Eye (tissue), 1 donor: ENCODE measurements around the gene EMID1.

Experiments
- DNase-seq: peaks from one replicate; pipeline ENCODE4 v3.0.0-alpha.2; 2015

Gene EMID1

DNA sequence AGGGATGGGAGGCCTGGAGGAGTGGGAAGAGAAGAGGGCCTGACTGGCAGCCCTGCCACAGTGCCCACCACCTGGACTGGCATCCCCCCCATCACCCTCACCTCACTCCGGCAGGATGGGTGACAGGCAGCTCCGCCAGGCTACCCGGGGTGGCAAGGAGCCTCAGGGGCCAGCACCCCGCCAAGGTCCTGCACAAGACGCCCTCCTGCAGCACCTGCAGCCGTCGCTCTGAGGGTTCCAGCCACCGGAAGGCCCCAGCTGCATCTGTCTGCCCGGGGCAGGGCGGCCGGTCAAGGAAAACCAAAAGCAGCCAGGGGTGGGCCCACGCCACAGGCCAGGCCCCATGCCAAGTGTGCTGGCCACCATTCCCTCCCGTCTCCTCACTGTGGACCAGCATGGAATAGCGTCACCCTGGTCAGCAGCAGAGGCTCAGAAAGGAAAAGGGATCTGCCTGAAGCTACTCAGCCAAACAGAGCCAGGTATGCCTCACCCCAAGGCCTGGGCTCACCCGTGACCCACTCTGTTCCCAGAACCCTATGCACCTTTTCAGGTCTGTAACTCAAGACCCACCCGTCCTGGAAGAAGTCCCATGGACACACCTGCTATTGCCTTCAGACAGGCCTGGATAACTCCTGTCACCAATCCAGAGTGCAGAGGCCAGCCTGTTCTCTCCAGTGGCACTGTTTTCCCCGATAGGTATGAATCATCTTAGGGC, 55.1 kb downstream of the EMID1 start:
- DNase-seq = no peak

GRCh38 chr22:29263791-29264276, 58.1 kb downstream of the EMID1 start:
- no peak for DNase-seq

DNA sequence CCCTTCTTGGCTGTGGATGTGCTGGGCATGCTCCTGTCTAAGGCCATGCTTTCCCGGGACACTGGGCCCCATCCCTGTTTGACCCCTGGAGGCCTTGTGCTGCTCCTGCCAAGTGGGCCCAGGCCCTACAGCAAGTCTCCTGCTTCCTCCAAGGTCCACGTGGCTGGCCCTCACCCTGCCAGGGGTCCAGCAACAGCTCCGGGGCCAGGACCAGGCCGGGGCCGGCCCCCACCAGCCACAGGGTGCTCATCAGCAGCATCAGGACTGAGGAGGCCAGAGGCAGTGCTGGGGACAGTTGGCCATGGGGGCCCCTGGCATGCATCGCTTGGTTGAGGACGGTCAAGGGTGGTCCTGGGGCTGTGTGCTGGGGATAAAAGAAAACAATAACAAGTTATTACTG, 59.6 kb downstream of the EMID1 start:
- DNase-seq = no peak

DNA sequence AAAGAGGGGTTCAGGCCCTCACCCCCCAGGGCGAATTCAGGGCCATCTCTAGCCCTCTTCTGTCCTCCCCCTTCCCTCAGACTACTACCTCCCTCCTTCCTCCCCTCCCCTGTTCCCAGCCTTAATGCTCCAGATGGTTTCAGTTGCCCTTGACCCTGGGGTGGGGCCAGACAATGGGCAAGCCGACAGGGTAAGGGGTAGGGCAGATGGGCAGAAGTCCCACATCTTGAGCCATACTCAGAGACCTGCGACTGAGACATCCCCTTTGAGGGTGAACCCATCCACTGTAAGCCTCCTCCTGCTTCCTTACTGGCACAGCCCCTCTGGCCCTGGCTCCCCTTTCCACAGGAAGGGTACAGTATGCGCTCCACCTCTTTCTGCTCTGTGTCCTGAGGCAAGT, 60.2 kb downstream of the EMID1 start:
- DNase-seq = peak; percentile 20

- DNase-seq = peak; percentile 17
Observed at GRCh38 chr22:29266564-29267461, 61.1 kb downstream of the EMID1 start.

DNA sequence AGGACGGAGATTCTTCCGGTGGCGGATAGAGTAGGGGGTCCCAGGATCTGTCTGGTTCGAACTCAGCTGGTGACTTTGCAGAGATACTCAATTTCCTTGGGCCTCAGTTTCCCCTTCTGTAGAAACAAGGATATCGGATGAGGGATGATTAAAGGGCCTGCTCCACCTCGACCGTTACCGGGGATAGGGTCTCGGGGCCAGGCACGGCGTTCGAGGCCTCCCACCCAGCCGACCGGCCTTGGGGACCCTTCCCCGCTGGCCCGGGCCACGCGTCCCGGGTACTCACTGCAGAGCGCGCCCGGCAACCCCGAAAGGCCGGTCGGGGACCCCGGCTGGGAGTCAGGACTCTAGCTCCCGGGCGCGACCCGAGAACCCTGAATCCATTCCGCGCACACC, 61.8 kb downstream of the EMID1 start:
- no peak for DNase-seq

GRCh38 chr22:29267858-29268510, 62.3 kb downstream of the EMID1 start, which contains the start of the genes EWSR1 and RHBDD3:
Gene EWSR1 (plus strand): TSS chr22:29268268. CDS start chr22:29268337, 69 bp downstream.
Gene RHBDD3 (minus strand): TSS chr22:29267981. CDS start chr22:29265626, 2,355 bp downstream.
- DNase-seq = peak; percentile 99

GRCh38 chr22:29268511-29269229, 63.0 kb downstream of the EMID1 start:
- no peak for DNase-seq

DNA sequence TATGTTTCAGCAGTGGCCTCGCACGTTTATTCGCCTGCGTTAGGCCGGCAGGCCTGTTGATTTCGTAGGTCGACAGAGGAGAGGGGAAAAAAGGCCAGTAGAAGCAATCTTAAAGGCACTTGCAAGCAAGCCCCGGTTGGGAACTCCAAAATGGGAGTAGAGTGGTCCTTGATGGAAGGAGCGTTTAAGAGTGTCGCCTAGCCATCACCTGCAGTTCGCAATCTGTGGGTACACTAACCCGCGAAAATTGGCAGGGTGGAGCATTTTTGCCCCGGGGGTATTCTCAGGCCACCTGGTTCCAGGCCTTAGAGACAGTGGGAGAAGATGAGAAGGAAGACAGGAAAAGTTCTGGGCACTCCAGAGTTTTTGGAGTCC, 63.5 kb downstream of the EMID1 start:
- no peak for DNase-seq

DNA sequence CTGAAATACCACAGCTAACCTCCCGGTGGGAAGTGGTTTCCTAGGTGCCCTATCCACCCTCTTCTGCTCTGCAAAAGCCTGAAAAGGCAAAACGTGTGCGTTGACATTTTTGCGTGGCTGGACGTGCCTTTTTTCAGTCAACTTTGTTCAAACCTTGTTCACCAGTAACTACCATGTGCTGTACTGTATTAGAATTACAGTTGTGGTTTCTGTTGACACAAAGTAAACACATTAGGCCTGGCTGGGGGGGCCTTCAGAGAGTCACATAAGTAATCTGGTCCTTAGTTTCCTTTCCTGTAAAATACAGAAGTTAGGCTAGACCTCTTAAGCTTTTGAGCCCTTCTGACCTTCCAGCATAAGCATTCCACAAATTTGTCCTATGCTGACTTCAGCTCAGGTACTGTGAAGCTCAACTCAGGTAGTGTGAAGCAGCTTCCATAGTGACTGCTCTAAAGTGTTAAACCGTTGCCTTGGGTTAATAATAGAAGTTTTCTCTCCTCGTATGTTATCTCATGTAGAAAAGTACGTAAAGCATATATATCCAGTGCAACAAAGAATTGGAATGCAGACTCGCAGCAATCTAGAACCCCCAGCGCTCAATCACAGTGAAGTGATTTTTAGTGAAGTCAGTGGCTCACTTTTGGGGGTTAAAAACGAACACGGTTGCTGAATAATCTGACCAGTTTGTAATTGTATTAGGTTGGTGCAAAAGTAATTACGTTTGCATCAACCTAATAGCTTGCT, 64.2 kb downstream of the EMID1 start:
- DNase-seq = no peak

DNA sequence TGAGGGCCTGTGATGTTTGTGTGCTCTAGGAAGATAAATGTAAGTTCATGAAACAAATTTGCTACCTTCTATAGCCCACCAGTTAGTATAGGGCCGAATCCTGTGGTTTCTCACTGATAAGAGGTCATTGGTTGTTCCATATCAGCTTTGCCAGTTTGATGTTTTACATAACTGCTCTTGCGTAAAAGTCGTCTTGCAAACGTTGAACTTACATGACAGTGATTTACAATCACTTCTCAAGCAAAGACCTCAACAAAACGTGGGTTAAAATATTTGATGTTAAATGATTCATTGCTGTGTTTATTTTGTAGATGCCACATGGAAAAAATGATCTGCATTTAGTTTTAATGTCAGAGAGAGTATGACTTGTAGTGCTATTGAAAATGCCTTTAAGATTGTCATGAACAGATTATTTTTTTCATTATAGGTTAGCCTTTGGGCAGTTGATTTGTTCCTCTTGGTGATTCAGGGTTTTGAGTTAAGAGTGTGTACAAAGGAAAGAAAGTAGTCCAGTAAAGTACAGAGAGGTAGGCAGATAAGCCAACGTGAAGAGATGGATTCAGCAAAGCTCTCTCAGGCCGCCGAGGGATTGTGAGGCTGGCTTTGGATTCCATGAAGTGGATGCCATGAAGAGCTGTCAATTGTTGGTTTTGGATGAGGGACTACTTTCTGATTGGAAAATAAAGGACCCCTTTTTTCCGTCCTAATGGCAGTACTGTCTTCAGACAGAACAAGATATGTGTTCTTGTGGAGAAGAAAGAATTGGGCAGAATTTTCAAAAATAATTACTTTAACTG, 65.0 kb downstream of the EMID1 start:
- no peak for DNase-seq

DNA sequence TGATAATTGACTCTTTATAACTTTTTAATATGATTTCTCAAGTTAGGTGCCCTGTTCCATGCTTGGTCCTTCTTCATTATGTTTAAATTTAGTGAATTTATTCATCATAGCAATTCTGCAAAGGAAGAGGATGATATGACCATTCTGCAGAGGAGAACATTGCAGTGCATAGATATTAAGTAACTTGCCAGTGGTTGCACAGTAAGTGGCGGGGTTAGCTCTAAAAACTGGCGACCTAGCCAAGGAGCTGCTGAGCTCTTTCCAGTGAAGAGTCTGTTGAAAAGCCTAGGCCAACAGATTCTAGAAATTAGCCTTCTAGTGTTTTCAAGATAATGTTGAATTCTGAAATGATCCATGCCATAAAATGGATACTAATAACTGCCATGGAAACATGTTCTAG, 66.9 kb downstream of the EMID1 start:
- no peak for DNase-seq

- DNase-seq = no peak
Observed at GRCh38 chr22:29275167-29275566, 69.5 kb downstream of the EMID1 start.

DNA sequence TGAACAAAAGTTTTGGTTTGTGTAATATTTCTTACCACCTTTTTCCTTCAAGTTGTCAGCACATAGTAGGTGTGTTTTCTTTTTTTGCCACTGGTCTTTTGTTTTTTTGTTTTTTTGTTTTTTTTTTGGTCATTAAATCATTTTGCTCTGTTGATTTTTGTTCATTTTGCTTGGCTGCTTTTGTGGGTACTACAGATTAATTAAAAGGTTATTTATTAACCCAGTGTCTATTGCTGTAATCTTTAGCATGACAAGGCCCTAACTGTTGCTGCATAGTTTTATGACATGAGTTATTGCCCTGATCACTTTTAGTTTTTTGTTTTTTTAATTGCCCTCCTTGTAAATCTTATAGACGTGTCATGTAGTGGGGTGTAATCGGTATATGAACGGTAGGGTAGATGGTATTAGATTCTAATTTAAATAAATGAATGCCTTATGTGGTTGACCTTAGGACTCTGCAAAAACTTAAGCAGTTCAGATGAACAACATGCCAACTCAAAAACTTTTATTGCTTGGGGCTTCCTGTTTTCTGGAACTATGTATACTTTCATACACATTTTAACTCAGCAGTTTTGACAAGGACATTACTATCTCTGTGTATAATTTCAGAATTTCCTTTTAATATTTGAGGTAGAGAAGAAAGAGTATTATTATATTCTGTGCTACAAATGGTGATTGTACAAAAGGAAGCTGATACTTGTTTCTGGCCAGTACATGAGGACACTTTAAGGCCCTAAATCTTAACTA, 70.3 kb downstream of the EMID1 start:
- no peak for DNase-seq

DNA sequence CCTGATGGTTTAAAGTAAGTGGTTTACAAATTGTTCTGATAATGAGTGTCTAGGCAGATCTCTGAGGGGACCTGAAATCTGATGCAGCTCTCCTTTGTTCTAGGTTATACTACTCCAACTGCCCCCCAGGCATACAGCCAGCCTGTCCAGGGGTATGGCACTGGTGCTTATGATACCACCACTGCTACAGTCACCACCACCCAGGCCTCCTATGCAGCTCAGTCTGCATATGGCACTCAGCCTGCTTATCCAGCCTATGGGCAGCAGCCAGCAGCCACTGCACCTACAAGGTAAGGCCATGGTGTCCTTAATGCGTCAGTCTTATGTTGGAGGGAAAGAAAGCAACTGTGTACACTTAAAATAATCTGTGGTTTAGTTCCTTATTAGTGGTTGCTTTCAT, 72.2 kb downstream of the EMID1 start:
- no peak for DNase-seq

- DNase-seq = no peak
Observed at GRCh38 chr22:29284196-29284595, 78.5 kb downstream of the EMID1 start.

GRCh38 chr22:29288837-29289236, 83.1 kb downstream of the EMID1 start:
- no peak for DNase-seq

DNA sequence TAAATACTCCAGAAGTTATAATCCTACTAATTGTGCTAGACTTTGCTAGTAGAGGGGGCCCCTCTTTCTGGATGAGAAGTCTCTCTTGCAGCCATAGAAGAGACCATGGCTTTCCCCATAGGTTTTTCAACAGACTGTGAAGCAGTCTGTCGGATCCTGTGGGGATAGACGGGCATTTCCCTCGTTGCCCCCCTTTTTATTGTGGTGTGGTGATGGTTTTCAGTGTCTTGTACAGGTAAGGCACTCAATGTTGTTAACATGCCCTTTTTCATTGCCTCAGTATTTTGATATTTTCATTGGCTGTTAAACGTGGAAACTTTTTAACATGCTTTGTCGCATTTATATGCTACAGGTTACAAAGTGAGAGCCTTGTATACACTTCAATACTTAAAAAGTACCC, 84.4 kb downstream of the EMID1 start:
- DNase-seq = no peak

DNA sequence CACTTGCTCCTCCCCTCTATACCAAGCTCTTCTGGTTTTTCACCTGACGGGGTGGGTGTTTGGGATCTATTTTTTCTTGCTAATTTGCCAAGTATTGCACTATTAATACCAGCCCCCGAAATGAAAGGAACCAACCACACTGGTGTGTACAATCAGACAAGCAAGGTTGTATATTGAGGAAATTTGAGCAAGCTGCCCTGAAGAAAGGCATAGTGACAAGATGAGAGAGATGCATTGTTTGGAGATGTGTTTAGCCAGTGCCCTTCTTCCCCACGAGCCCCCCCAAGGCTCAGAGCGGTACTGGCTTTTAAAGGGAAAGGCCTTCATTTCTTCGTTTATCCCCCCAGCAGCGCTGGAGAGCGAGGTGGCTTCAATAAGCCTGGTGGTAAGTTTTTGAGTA, 85.5 kb downstream of the EMID1 start:
- DNase-seq = peak; percentile 17

DNA sequence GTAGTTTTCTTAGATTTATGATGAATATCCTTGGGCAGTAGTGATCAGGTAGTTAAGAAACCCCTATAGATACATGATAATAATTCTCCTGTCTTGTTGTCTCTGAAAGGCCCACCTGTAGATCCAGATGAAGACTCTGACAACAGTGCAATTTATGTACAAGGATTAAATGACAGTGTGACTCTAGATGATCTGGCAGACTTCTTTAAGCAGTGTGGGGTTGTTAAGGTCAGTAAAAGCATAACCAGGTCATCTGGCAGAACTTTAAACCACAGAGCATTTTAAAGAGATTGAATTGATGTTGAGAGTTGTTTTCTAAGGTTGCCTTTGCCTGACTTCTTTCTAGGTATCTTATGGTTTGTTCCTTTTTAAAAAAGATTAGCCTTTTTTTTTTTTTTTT, 86.7 kb downstream of the EMID1 start:
- no peak for DNase-seq
